ENCODE data around the gene LYPD8. TPM values are rescaled to one million over a fixed set of nuclear protein-coding genes. Genes with fewer than 3 reads are reported as not detected.

The LYPD8 gene
- total and polyA plus RNA-seq, 2 of the 8 experiments (the other 6 are each of a cell fraction or from before 2014, with no cell fraction given) = not detected

DNA sequence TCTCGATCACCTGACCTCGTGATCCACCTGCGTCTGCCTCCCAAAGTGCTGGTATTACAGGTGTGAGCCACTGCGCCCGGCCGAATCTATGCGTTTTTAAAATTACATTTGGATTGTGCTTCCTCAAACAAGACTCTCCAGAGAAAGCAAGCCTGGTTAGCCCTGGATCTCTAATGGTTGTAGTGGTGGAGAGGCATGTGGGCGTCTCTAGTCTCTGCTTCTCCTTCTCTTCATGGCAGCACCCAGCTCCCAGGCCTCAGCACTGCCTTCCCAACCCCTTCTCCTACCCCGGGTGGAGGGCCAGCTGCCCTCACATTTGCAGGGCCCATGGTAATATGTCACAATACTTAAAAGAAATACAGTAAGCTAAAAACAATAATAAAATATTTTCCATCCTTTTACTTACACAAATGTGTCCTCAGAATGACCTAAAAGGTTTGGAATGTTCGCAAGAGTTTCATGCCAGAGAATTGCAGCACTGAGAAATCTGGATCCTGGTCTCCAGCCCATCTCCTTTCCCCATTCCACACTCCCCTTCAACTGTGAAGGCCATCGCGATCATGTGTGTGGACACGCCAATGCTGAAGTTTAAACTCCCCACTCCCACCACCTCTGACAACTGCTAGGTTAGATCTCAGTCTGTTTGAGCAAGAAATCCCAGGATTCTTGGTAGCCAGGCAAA lies 60.0 kb downstream of the LYPD8 start:
- no peak overlapping the region for H3K23ac ChIP-seq (ENCODE audit: insufficient read length)
- H3K4me3 ChIP-seq (ENCODE audit: extremely low read depth in 1 of 4, insufficient read depth in 2 of 4, low read depth in 3 of 4, low read length in 4 of 4) = no peak overlapping the region
- no peaks in the 10 kb centered on the region for H4K20me1 ChIP-seq (replicated peaks in 1 of 2; ENCODE audit: control insufficient read depth in 1 of 2, insufficient read depth in 2 of 2, low read length in 2 of 2)
- H2BK12ac ChIP-seq (ENCODE audit: low read depth, low read length) = no peak overlapping the region
- no peak overlapping the region for H3K9ac ChIP-seq (replicated peaks in 1 of 4; ENCODE audit: extremely low read depth in 1 of 4, low read depth in 3 of 4, low read length in 3 of 4)
- H2BK15ac ChIP-seq (ENCODE audit: low read length) = no peak overlapping the region
- H3K56ac ChIP-seq (replicated peaks; ENCODE audit: insufficient read length, low read depth, low read length) = no peak overlapping the region
- no peak overlapping the region for H2BK20ac ChIP-seq (ENCODE audit: low read length)
- no peaks in the 10 kb centered on the region for H3K4me1 ChIP-seq (replicated peaks in 1 of 4; ENCODE audit: control insufficient read depth in 3 of 4, insufficient read depth in 4 of 4, low read length in 3 of 4)
- H2BK5ac ChIP-seq (ENCODE audit: low read depth, low read length) = no peak overlapping the region
- no peak overlapping the region for H4K5ac ChIP-seq (ENCODE audit: insufficient read length, low read depth, low read length)
- ChIA-PET CTCF (ENCODE audit: partially characterized antibody) (interaction anchor here (1.3 kb wide), 1 partner anchor 21 kb away, joined by 3 read pairs; no protein-coding TSS in a partner anchor), POLR2A (ENCODE audit: partially characterized antibody) (no interaction called here)
- no peak overlapping the region for H3K27ac ChIP-seq (ENCODE audit: low read depth, low read length)
- peaks cover 66 to 79% of the 10 kb centered on the region in 2 experiments for H3K9me3 ChIP-seq (ENCODE audit: insufficient read depth in 2 of 2, low read depth in 1 of 2, low read length in 1 of 2)
- H3K4me2 ChIP-seq (ENCODE audit: insufficient read depth in 1 of 2, low read depth in 2 of 2, low read length in 2 of 2) = no peak overlapping the region
- no peak overlapping the region for H3K18ac ChIP-seq (ENCODE audit: extremely low read depth, low read length)
- H3K23me2 ChIP-seq (ENCODE audit: low read depth, low read length) = no peaks in the 10 kb centered on the region
- H3K36me3 ChIP-seq (ENCODE audit: control insufficient read depth in 2 of 4, insufficient read depth in 4 of 4, low read length in 3 of 4) = no peaks in the 10 kb centered on the region; a peak in 1 of 8 replicates
- H4K8ac ChIP-seq (ENCODE audit: extremely low read depth, insufficient read depth, low read length) = no peak overlapping the region
- H3K27me3 ChIP-seq (replicated peaks in 1 of 4; ENCODE audit: control insufficient read depth in 3 of 4, extremely low read depth in 1 of 4, insufficient read depth in 3 of 4, low read length in 3 of 4) = no peaks in the 10 kb centered on the region
- no peak overlapping the region for H2AK5ac ChIP-seq (ENCODE audit: low read depth, low read length)
- H3K79me1 ChIP-seq (ENCODE audit: low read depth, low read length) = no peaks in the 10 kb centered on the region
- no peak for FAIRE-seq
- H3K14ac ChIP-seq (ENCODE audit: insufficient read length) = no peak overlapping the region
- no peak for DNase-seq (ENCODE audit: low read depth in 1 of 2, low spot score in 2 of 2)
- H2AFZ ChIP-seq (ENCODE audit: low read length) = no peak overlapping the region
- no peaks in the 10 kb centered on the region for H3K79me2 ChIP-seq (ENCODE audit: control insufficient read depth in 1 of 2, insufficient read depth in 2 of 2, low read length in 2 of 2)
- H4K91ac ChIP-seq (replicated peaks; ENCODE audit: insufficient read length, low read length) = no peak overlapping the region
- WGBS, 2 experiments (ENCODE audit: extremely low coverage in 1 of 2, insufficient coverage in 1 of 2, insufficient read length in 1 of 2, insufficient replicate concordance in 2 of 2, low coverage in 1 of 2, low lambda C conversion rate in 2 of 2, missing lambda C conversion rate in 1 of 2) = 90% methylated on average over 13 of the region's 13 CpGs; no CpG with 5 or more reads in 1 of the 2 experiments
- H3K4ac ChIP-seq (replicated peaks; ENCODE audit: insufficient read length, low read depth, low read length) = no peak overlapping the region
- H2BK120ac ChIP-seq (replicated peaks; ENCODE audit: low read depth, low read length) = no peak overlapping the region
- TF ChIP-seq ASH2L (IDR thresholded peaks at IDR 0.05; ENCODE audit: low read length) (no peak), JUND (IDR thresholded peaks at IDR 0.05; ENCODE audit: low read length) (no peak), CHD1 (IDR thresholded peaks at IDR 0.05; ENCODE audit: low read depth, low read length) (no peak), JUN (IDR thresholded peaks at IDR 0.05; ENCODE audit: low read depth, low read length) (no peak), SRF (IDR thresholded peaks at IDR 0.05; ENCODE audit: low read depth, low read length) (no peak), NRF1 (IDR thresholded peaks at IDR 0.05; ENCODE audit: low read depth, low read length) (no peak), BACH1 (IDR thresholded peaks at IDR 0.05; ENCODE audit: low read length) (no peak), SIN3A (conservative IDR thresholded peaks at IDR 0.05 in 1 of 2, IDR thresholded peaks at IDR 0.05 in 1 of 2; ENCODE audit: low read depth in 1 of 2, low read length in 2 of 2) (no peak), GABPA (IDR thresholded peaks at IDR 0.05; ENCODE audit: borderline replicate concordance, insufficient read depth, low read length) (no peak), TEAD4 (IDR thresholded peaks at IDR 0.05; ENCODE audit: low read depth, low read length) (no peak), SAP30 (IDR thresholded peaks at IDR 0.05; ENCODE audit: insufficient read depth, insufficient replicate concordance, low read length) (no peak)
- TF ChIP-seq, protein P1, sequence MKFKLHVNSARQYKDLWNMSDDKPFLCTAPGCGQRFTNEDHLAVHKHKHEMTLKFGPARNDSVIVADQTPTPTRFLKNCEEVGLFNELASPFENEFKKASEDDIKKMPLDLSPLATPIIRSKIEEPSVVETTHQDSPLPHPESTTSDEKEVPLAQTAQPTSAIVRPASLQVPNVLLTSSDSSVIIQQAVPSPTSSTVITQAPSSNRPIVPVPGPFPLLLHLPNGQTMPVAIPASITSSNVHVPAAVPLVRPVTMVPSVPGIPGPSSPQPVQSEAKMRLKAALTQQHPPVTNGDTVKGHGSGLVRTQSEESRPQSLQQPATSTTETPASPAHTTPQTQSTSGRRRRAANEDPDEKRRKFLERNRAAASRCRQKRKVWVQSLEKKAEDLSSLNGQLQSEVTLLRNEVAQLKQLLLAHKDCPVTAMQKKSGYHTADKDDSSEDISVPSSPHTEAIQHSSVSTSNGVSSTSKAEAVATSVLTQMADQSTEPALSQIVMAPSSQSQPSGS (IDR thresholded peaks at IDR 0.05; ENCODE audit: low read length) = no peak

Data from H1 (cell line).